Effector memory CD8-positive, alpha-beta T cell (primary cell): Measurements from ENCODE around the gene NT5DC3.

ENCODE experiments used
- ATAC-seq: fragments of 150-1000 bp; cut with Tn5 transposase; replicated peaks from 2 replicates; pipeline ENCODE4 v1.10.0; 2021; ENCODE audit warnings: mild to moderate bottlenecking, moderate library complexity
- DNase-seq, 3 experiments: peaks; one replicate each; pipeline ENCODE4 v3.0.0; 2021
- H3K27ac Mint-ChIP-seq, 2 donors: one replicate each; pipeline ENCODE4 v1.8.0; 2022; ENCODE audit warnings: mild to moderate bottlenecking in 2 of 2, mixed read lengths in 2 of 2, moderate library complexity in 2 of 2
- H3K27me3 Mint-ChIP-seq, 2 donors: one replicate each; pipeline ENCODE4 v1.8.0; 2022; ENCODE audit warnings: mixed read lengths in 2 of 2
- H3K36me3 Mint-ChIP-seq: one replicate; pipeline ENCODE4 v1.8.0; 2022; ENCODE audit warnings: mild to moderate bottlenecking, moderate library complexity, mixed read lengths; ENCODE audit not compliant: insufficient read depth
- H3K4me1 Mint-ChIP-seq, 2 donors: one replicate each; pipeline ENCODE4 v1.8.0; 2022; ENCODE audit warnings: low read depth in 2 of 2, mixed read lengths in 2 of 2
- H3K4me3 Mint-ChIP-seq, 2 donors: one replicate each; pipeline ENCODE4 v1.8.0; 2022; ENCODE audit warnings: mild to moderate bottlenecking in 2 of 2, mixed read lengths in 2 of 2, moderate library complexity in 2 of 2
- H3K9me3 Mint-ChIP-seq, 2 donors: one replicate each; pipeline ENCODE4 v1.8.0; 2022; ENCODE audit warnings: mixed read lengths in 2 of 2

NT5DC3 gene

GRCh38 chr12:103743788-103744187 lies 97.2 kb downstream of the NT5DC3 start:
- H3K36me3 Mint-ChIP-seq = no peaks in the 10 kb centered on the region

DNA sequence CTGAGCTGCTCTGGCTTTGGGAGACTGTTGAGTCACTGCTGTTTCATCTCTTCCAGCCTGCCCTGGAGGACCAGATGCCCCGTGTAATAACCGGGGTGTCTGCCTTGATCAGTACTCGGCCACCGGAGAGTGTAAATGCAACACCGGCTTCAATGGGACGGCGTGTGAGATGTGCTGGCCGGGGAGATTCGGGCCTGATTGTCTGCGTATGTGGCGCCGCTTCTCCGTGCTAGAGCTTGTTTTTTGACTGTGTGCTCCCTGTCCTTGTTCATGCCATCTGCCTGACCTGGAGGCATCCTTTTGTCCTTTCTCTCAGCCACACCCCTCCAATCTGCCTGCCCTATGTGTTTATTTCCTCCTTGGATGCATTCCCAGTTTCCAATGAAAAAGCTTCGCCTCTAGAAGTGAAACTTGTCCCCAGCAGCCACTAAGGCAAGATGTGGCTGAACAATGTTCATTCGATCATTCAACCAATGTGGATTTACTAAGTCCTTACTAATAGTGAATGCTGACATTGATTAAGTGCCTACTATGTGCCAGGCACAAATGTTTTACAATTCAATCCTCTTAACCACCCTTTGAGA lies 98.6 kb downstream of the NT5DC3 start:
- Mint-ChIP-seq H3K27me3 (peaks cover 25 to 45% of the 10 kb centered on the region in 2 donors), H3K9me3 (no peaks in the 10 kb centered on the region), H3K27ac (no peak overlapping the region), H3K4me3 (no peak overlapping the region), H3K36me3 (no peaks in the 10 kb centered on the region), H3K4me1 (no peaks in the 10 kb centered on the region)
- DNase-seq (no peak), ATAC-seq (no peak)

More at GRCh38 chr12:103743788-103744187, 97.2 kb downstream of the NT5DC3 start:
- no peak for ATAC-seq
- Mint-ChIP-seq H3K9me3 (no peaks in the 10 kb centered on the region), H3K4me1 (no peaks in the 10 kb centered on the region), H3K27ac (no peak overlapping the region), H3K4me3 (no peak overlapping the region), H3K27me3 (peaks cover 19 to 36% of the 10 kb centered on the region in 2 donors)
- DNase-seq = no peak

DNA sequence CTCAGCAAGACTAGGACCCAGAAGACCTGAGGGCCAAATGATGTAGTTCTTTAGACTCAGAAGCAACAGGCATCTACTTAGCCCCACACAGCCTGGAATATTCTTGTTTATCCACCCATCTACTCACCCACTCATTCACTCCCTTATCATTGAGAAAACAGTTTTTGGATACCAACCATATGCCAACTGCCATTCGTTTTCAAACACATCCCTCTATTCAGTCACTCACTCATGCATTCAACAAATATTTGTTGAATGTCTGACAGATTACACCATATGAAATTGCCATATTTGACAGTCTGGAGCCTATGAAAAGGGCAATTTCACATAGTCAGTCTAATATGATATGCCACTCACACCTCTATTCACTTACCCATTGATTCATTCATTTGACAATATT lies 103.2 kb downstream of the NT5DC3 start:
- ATAC-seq (no peak), DNase-seq (no peak)
- no peaks in the 10 kb centered on the region for H3K4me1 Mint-ChIP-seq
- H3K27me3 Mint-ChIP-seq = peaks cover 31 to 56% of the 10 kb centered on the region in 2 donors
- no peaks in the 10 kb centered on the region for H3K9me3 Mint-ChIP-seq
- H3K36me3 Mint-ChIP-seq = no peaks in the 10 kb centered on the region
- no peak overlapping the region for H3K4me3 Mint-ChIP-seq
- no peak overlapping the region for H3K27ac Mint-ChIP-seq

- no peak for DNase-seq
- no peak for ATAC-seq
- Mint-ChIP-seq H3K36me3 (no peaks in the 10 kb centered on the region), H3K4me3 (no peak overlapping the region), H3K4me1 (no peaks in the 10 kb centered on the region), H3K27ac (no peak overlapping the region), H3K9me3 (peaks cover 0 to 1% of the 10 kb centered on the region in 2 donors), H3K27me3 (peaks cover 30 to 52% of the 10 kb centered on the region in 2 donors)
These were observed 104.5 kb downstream of the NT5DC3 start for GRCh38 chr12:103736572-103736971.

GRCh38 chr12:103735291-103735690 lies 105.7 kb downstream of the NT5DC3 start:
- Mint-ChIP-seq H3K27ac (no peak overlapping the region), H3K4me3 (no peak overlapping the region), H3K27me3 (peaks cover 23 to 48% of the 10 kb centered on the region in 2 donors), H3K36me3 (no peaks in the 10 kb centered on the region), H3K9me3 (peaks cover 0 to 2% of the 10 kb centered on the region in 2 donors), H3K4me1 (no peaks in the 10 kb centered on the region)
- ATAC-seq (no peak), DNase-seq (no peak)

GRCh38 chr12:103734863-103735262 lies 106.2 kb downstream of the NT5DC3 start:
- H3K4me3 Mint-ChIP-seq = no peak overlapping the region
- ATAC-seq = no peak
- no peak overlapping the region for H3K27ac Mint-ChIP-seq
- peaks cover 21 to 43% of the 10 kb centered on the region in 2 donors for H3K27me3 Mint-ChIP-seq
- H3K4me1 Mint-ChIP-seq = no peaks in the 10 kb centered on the region
- H3K36me3 Mint-ChIP-seq = no peaks in the 10 kb centered on the region
- H3K9me3 Mint-ChIP-seq = peaks cover 0 to 2% of the 10 kb centered on the region in 2 donors
- no peak for DNase-seq

DNA sequence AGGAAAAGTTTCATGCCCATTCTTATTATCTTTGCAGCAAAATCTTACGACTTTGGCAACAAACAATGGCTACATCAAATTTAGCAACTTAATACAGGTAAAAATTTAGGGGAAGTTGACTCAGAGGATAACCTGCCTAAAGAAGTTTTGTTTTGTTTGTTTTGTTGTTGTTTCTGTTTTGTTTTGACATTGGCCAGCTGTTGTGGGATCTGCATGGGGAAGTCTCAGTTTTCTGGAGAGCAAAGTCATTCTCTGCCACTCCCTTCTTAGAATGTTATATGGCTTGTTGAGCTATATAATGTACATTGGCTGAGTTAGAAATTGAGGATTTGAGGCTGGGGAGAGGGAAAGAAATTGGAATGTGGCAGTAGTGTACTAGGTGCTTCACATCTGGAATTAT lies 109.5 kb downstream of the NT5DC3 start:
- H3K27me3 Mint-ChIP-seq = peaks cover 20 to 41% of the 10 kb centered on the region in 2 donors
- H3K4me1 Mint-ChIP-seq = no peaks in the 10 kb centered on the region
- ATAC-seq = no peak
- no peak for DNase-seq
- H3K36me3 Mint-ChIP-seq = no peaks in the 10 kb centered on the region
- H3K4me3 Mint-ChIP-seq = no peak overlapping the region
- no peak overlapping the region for H3K27ac Mint-ChIP-seq
- peaks cover 0 to 2% of the 10 kb centered on the region in 2 donors for H3K9me3 Mint-ChIP-seq

GRCh38 chr12:103729499-103729898 lies 111.5 kb downstream of the NT5DC3 start:
- no peaks in the 10 kb centered on the region for H3K36me3 Mint-ChIP-seq
- peaks cover 14 to 29% of the 10 kb centered on the region in 2 donors for H3K27me3 Mint-ChIP-seq
- H3K27ac Mint-ChIP-seq = no peak overlapping the region
- no peak overlapping the region for H3K4me3 Mint-ChIP-seq
- no peaks in the 10 kb centered on the region for H3K4me1 Mint-ChIP-seq
- ATAC-seq = no peak
- no peak for DNase-seq
- H3K9me3 Mint-ChIP-seq = peaks cover 0 to 2% of the 10 kb centered on the region in 2 donors

DNA sequence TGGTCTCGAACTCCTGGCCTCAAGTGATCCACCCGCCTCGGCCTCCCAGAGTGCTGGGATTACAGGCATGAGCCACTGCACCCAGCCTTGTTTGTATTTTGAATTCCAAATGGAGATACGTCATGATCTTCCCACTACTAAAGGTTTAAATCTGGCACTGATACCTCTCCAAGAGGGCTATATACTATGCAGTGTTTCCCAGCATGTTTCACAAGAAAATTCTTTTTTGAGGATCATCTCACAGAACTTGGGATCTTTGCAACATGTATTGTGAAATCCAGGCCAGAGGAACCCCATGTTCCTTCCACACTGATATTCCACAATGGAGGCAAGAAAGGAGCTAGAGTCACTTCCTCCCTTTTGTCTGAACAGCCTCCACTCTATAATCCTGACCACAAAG lies 112.7 kb downstream of the NT5DC3 start:
- ATAC-seq (no peak), DNase-seq (no peak)
- peaks cover 0 to 2% of the 10 kb centered on the region in 2 donors for H3K9me3 Mint-ChIP-seq
- no peak overlapping the region for H3K27ac Mint-ChIP-seq
- no peaks in the 10 kb centered on the region for H3K36me3 Mint-ChIP-seq
- H3K4me3 Mint-ChIP-seq = no peak overlapping the region
- peaks cover 14 to 25% of the 10 kb centered on the region in 2 donors for H3K27me3 Mint-ChIP-seq
- H3K4me1 Mint-ChIP-seq = no peaks in the 10 kb centered on the region

- no peak for DNase-seq
- Mint-ChIP-seq H3K9me3 (peaks cover 0 to 2% of the 10 kb centered on the region in 2 donors), H3K4me3 (no peak overlapping the region), H3K36me3 (no peaks in the 10 kb centered on the region), H3K4me1 (no peaks in the 10 kb centered on the region), H3K27ac (no peak overlapping the region), H3K27me3 (peaks cover 14 to 20% of the 10 kb centered on the region in 2 donors)
- ATAC-seq = no peak
These were observed 113.4 kb downstream of the NT5DC3 start for GRCh38 chr12:103727638-103728037.

DNA sequence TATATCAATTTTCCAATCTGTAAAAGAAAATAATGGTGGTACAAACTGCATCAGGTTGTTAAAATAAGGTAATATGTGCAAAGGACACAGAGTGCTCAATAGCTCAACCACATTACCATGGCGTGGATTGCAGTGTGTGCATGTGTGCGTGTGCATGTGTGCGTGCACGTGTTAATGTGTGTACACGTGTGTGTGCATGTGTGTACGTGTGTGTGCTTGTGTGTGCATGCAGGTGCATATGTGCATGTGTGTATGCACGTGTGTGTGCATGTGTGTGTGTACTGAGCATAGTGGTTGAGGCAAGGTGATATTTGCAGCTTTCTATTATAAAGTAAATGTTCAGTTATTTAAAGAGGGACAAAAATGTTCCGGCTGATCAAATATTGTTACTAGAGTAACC lies 115.6 kb downstream of the NT5DC3 start:
- no peak overlapping the region for H3K4me3 Mint-ChIP-seq
- no peaks in the 10 kb centered on the region for H3K4me1 Mint-ChIP-seq
- H3K27me3 Mint-ChIP-seq = peaks cover 5 to 7% of the 10 kb centered on the region in 2 donors
- no peak overlapping the region for H3K27ac Mint-ChIP-seq
- no peaks in the 10 kb centered on the region for H3K9me3 Mint-ChIP-seq
- DNase-seq = no peak
- H3K36me3 Mint-ChIP-seq = no peaks in the 10 kb centered on the region
- ATAC-seq = no peak
